Activated gamma-delta T cell treated with Interleukin-2 at 50 U/mL for 16 hours (primary cell): ENCODE results near the gene ASB17.
"Not testable (repeated sequence)": the region's sequence is repeated elsewhere in the genome, so short reads cannot be mapped to it uniquely, and the experiment has no call there.

Experiments used
- DNase-seq: peaks from one replicate; pipeline ENCODE4 v3.0.0-alpha.2; 2020

ASB17 gene, protein sequence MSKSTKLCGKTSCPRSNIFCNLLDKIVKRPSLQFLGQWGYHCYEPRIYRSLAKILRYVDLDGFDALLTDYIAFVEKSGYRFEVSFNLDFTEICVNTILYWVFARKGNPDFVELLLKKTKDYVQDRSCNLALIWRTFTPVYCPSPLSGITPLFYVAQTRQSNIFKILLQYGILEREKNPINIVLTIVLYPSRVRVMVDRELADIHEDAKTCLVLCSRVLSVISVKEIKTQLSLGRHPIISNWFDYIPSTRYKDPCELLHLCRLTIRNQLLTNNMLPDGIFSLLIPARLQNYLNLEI

DNA sequence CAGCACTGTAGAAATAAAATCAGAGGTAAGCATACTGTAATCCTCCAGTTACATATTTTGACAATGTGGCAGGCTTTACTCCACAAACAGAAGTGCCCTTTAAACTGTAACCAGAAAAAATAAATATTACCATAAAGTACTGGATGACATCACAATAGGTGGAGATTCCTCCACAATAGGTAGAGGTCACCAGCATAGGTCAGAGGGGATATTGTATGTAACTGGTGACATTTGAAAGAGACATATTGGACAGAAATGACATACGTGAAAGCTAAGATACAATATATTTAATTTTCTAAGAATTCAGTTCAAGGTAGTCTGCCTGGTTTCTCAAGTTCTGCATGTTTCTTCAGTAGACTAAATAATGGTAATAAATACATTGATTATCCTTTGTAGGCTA lies at the start of gene ASB17:
Gene ASB17, minus strand, starts transcription at position 101 of the 400 bp plus-strand sequence. CDS start 113 bp downstream, outside the sequence.
- no peak for DNase-seq

GRCh38 chr1:75980972-75981897 lies 49.0 kb upstream of the ASB17 start:
- DNase-seq: no peak

DNA sequence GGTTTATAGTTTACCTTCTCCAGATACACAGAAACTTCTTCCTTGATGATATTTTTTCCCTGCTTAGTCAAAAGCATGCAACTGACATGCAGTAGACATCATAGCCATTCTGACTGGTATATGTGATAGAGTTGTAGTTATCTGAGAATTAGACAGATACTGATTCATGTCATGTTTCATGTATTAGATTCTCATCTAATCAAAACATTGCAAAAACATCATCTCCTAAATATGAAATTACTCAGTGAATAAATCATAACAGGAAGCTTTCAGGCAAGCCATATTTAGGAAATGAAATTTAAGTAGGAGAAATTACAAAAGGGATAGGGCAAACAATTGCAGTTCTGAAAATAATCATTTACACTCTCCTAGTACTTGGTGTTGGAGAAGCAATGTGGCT lies 38.4 kb upstream of the ASB17 start:
- no peak for DNase-seq

GRCh38 chr1:75969550-75969949 lies 37.3 kb upstream of the ASB17 start:
- DNase-seq: no peak

DNA sequence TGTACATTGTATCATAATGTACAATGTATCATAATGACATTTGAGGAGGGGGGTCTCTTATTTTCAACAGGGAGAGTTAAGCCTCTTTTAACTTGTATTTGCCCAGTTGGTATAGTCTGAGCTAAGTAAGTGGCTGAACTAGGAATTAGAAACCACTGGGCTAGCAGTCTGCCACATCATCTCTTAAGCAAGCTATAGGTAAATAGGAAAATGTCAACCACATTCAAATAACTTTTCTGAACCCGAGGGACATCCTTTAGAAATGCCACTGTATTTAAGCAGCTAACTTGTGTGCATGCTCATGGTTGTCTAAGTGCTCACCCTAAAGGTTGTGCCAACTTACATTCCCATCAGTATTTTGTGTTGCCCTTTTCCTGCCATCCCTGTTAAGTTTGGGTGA lies 35.5 kb upstream of the ASB17 start:
- DNase-seq: no peak

- DNase-seq: no peak
Measured at GRCh38 chr1:75964760-75965408, 32.7 kb upstream of the ASB17 start.

DNA sequence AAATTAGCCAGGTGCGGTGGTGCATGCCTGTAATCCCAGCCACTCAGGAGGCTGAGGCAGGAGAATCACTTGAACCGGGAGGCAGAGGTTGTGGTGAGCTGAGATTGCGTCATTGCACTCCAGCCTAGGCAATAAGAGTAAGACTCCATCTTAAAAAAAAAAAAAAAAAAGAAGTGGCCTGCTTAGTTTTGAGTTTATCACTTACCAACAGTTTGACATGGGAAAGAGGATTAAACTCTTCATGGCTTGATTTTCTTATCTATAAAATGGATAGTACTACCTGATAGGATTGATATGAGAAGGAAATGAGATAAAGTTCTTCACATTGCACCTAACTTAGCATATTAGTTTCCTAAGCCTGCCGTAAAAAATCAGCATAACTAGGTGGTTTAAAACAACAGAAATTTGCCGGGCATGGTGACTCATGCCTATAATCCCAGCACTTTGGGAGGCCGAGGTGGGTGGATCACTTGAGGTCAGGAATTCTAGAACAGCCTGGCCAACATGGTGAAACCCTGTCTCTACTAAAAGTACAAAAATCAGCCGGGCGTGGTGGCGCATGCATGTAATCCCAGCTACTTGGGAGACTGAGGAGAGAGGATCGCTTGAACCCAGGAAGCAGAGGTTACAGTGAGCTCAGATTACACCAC lies 32.0 kb upstream of the ASB17 start:
- DNase-seq: not testable (repeated sequence)

DNA sequence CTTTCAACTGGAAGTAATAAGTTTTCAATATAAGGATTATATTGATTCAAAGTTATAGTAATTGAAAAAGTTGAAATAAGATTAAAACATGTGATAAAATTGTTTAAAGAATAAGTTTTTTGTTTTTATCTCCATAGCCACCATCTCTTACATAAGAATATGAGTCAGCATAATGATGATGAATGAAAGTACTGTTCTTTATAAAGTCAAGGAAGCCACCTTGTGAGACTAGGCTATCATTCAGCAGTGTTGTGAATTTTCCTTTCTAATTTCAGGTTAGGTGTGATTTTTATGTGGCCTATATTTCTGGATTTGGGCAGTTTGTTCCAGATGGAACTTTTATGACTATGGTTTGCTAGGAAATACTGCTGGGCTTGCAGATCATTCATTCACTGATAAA lies 22.4 kb upstream of the ASB17 start:
- no peak for DNase-seq

GRCh38 chr1:75953461-75953860 lies 21.3 kb upstream of the ASB17 start:
- DNase-seq: no peak

GRCh38 chr1:75952016-75952415 lies 19.8 kb upstream of the ASB17 start:
- DNase-seq: no peak

- DNase-seq: no peak
Measured at GRCh38 chr1:75950176-75950575, 18.0 kb upstream of the ASB17 start.

GRCh38 chr1:75943037-75943436 lies 10.8 kb upstream of the ASB17 start:
- DNase-seq: not testable (repeated sequence)

DNA sequence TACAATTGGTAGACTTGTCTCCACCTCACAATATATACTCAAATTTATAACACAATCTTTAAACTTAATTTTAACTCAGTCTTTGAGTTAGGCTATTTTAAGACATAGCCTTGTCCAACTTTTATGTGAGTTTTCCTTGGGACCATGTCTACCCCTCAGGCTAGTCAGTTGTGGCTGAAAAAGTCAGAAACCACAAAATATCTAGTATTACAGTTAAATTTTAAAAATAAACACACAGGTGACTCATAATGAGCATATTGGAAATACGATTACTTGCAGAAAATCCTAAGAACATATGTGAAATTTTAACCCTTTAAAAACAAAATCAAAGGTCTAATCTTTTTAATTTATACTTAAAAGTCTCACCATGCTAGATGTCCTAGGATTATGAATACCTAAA lies 4.8 kb upstream of the ASB17 start:
- no peak for DNase-seq

DNA sequence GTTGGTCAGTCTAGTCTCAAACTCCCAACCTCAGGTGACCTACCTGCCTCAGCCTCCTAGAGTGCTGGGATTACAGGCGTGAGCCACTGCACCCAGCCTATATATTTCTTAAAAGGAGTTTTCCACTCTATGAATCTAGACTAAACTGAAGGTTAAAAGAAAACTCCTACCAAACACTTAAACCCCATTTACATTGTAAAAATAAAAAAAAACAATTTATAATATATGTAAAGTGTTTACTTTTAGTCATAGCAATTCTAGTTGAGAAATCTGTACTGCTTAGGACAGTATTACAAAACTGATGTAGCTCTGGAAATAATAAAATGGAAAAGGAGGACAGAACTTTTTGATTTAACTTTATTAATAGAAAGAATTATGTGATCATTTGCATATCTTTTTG lies 9.5 kb downstream of the ASB17 start:
- no peak for DNase-seq

DNA sequence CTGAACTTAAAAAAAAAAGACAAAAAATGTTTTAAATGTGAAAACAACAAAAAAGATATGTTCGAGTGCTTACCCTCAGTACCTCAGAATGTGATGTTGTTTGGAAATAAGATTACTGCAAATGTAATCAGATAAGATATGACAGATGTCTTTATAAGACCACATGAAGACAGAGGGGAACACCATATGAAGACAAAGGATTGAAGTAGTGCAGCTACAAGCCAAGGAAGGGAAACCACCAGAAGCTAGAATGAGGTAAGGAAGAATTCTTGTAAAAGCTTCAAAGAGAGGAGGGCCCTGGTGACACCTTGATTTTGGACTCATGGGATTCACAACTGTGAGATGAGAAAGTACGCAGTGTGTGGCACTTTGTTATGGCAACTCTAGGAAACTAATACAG lies 15.4 kb downstream of the ASB17 start:
- no peak for DNase-seq

GRCh38 chr1:75908717-75909152 lies 23.5 kb downstream of the ASB17 start:
- DNase-seq: no peak

- DNase-seq: no peak
Measured at GRCh38 chr1:75901371-75901770, 30.8 kb downstream of the ASB17 start.

GRCh38 chr1:75884437-75884836 lies 47.8 kb downstream of the ASB17 start:
- no peak for DNase-seq

- no peak for DNase-seq
Measured at GRCh38 chr1:75879985-75880384, 52.2 kb downstream of the ASB17 start.

DNA sequence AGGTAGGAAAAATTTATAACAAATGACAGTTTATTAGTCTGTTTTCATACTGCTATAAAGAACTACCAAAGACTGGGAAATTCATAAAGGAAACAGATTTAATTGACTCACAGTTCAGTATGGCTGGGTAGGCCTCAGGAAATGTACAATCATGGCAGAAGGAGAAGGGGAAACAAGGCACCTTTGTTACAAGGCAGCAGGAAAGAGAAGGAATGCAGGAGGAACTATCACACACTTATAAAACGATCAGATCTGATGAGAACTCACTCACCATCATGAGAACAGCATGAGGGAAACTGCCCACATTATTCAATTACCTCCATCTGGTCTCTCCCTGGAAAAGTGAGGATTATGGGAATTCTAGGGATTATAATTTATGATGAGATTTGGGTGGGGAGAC lies 61.3 kb downstream of the ASB17 start:
- no peak for DNase-seq
